GM06990 (cell line): Measurements from ENCODE around the gene MRPL41.

Source experiments
- DNase-seq: peaks from one replicate; pipeline ENCODE4 v3.0.0-alpha.2; 2011; ENCODE audit not compliant: insufficient read length; ENCODE audit errors: extremely low read depth
- H3K27me3 ChIP-seq: replicated peaks from 2 replicates; pipeline ENCODE4 v1.6.0; 2011; ENCODE audit warnings: low read length; ENCODE audit not compliant: control insufficient read depth, insufficient read depth
- H3K36me3 ChIP-seq: 2 replicates; pipeline ENCODE4 v1.5.1; 2011; ENCODE audit warnings: low read length; ENCODE audit not compliant: control insufficient read depth, insufficient read depth
- H3K4me3 ChIP-seq: replicated peaks from 2 replicates; pipeline ENCODE4 v1.5.1; 2011; ENCODE audit warnings: low read depth, mild to moderate bottlenecking, control low read depth, low read length
- CTCF ChIP-seq: IDR thresholded peaks from 2 replicates; pipeline ENCODE4 v1.5.1; 2011; ENCODE audit warnings: low read length, control low read depth, mild to moderate bottlenecking, inconsistent platforms; ENCODE audit not compliant: insufficient read depth, poor library complexity, severe bottlenecking

Gene MRPL41

GRCh38 chr9:137578518-137579258 lies 27.0 kb downstream of the MRPL41 start, which contains the start of gene DPH7:
DPH7 (minus strand) TSS chr9:137578925; CDS start chr9:137578777, 148 bp downstream.
- Histone ChIP-seq H3K27me3 (no peaks in the 10 kb centered on the region), H3K4me3 (peak within 1 kb of the TSS; percentile 93), H3K36me3 (peaks cover 21% of the 10 kb centered on the region)
- peak; percentile 92 for TF ChIP-seq CTCF
- peak; percentile 92 for DNase-seq

GRCh38 chr9:137579259-137579604 lies 27.6 kb downstream of the MRPL41 start:
- H3K27me3 ChIP-seq = no peaks in the 10 kb centered on the region
- peaks cover 20% of the 10 kb centered on the region for H3K36me3 ChIP-seq
- no peak for TF ChIP-seq CTCF
- H3K4me3 ChIP-seq = peak overlapping the region; percentile 51
- DNase-seq = no peak

GRCh38 chr9:137580209-137580953 lies 28.7 kb downstream of the MRPL41 start:
- Histone ChIP-seq H3K27me3 (no peaks in the 10 kb centered on the region), H3K36me3 (peaks cover 14% of the 10 kb centered on the region), H3K4me3 (no peak overlapping the region)
- no peak for TF ChIP-seq CTCF
- no peak for DNase-seq

GRCh38 chr9:137580954-137581322 lies 29.3 kb downstream of the MRPL41 start:
- Histone ChIP-seq H3K27me3 (no peaks in the 10 kb centered on the region), H3K36me3 (peaks cover 17% of the 10 kb centered on the region), H3K4me3 (no peak overlapping the region)
- DNase-seq = no peak
- no peak for TF ChIP-seq CTCF

- no peaks in the 10 kb centered on the region for H3K27me3 ChIP-seq
- peaks cover 17% of the 10 kb centered on the region for H3K36me3 ChIP-seq
- TF ChIP-seq CTCF = no peak
- H3K4me3 ChIP-seq = no peak overlapping the region
- DNase-seq = no peak
These were observed 29.9 kb downstream of the MRPL41 start for GRCh38 chr9:137581361-137582285.
